Measurements from ENCODE around the gene SLC5A2.
A peak's percentile ranks its signal among the peaks of the same experiment; 100 is the strongest.
"Not testable (repeated sequence)": the region's sequence is repeated elsewhere in the genome, so short reads cannot be mapped to it uniquely, and the experiment has no call there.

Gene SLC5A2

DNA sequence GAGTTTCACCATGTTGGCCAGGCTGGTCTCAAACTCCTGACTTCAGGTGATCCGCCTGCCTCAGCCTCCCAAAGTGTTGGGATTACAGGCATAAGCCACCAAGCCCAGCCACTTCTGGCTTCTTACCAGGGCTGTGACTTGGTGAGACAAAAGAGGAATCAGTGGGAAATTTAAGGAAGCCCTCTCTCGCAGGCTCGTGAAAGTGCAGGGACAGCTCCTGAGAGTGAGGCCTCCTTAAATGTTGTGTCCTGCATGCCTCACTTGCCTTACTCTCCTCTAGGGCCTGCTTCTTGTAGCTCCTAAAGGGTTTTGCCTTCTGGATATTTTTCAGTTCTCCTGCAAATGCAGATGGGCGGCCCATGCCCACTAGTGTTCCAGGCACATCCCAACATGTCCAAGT is 50.0 kb downstream of the SLC5A2 start:
- Histone ChIP-seq H3K4me3 (ENCODE audit: extremely low read depth, insufficient read depth, low read length, poor library complexity, severe bottlenecking) (no peak overlapping the region), H3K4me1 (ENCODE audit: control insufficient read depth, insufficient read depth, low read length, poor library complexity, severe bottlenecking) (no peaks in the 10 kb centered on the region), H3K9me3 (ENCODE audit: control insufficient read depth, low read length) (no peaks in the 10 kb centered on the region), H3K36me3 (ENCODE audit: control insufficient read depth, insufficient read depth, low read length) (no peaks in the 10 kb centered on the region), H3K27ac (ENCODE audit: low read depth, low read length, severe bottlenecking) (no peak overlapping the region)
- WGBS, 2 experiments (ENCODE audit: insufficient coverage in 2 of 2): 68 to 79% methylated on average over 3 of the region's 4 CpGs

DNA sequence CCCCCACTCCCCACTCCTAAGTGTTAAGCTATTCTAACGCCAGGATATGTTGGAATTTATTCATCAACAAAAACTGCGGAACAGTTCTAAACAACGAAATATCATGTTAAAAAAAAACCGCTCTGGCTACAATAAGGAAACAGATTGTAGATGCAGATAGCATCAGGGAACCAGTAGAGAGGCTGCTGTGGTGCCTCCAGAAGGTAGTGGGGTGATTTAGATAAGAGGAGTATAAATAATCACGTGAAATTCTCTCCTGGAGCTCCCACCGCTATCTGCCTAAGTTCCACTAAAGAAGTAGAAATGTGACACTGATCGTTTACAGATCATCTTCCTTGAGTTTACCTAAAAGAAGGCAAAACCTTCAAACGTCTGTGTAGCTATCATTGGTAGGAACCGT is 52.8 kb downstream of the SLC5A2 start:
- no peaks in the 10 kb centered on the region for H3K9me3 ChIP-seq (ENCODE audit: control insufficient read depth, low read length)
- no peaks in the 10 kb centered on the region for H3K36me3 ChIP-seq (ENCODE audit: control insufficient read depth, insufficient read depth, low read length)
- no peak overlapping the region for H3K4me3 ChIP-seq (ENCODE audit: extremely low read depth, insufficient read depth, low read length, poor library complexity, severe bottlenecking)
- no peak overlapping the region for H3K27ac ChIP-seq (ENCODE audit: low read depth, low read length, severe bottlenecking)
- 65 to 79% methylated on average over 5 to 8 of the region's 9 CpGs for WGBS, 2 experiments (ENCODE audit: insufficient coverage in 2 of 2)
- no peaks in the 10 kb centered on the region for H3K4me1 ChIP-seq (ENCODE audit: control insufficient read depth, insufficient read depth, low read length, poor library complexity, severe bottlenecking)

DNA sequence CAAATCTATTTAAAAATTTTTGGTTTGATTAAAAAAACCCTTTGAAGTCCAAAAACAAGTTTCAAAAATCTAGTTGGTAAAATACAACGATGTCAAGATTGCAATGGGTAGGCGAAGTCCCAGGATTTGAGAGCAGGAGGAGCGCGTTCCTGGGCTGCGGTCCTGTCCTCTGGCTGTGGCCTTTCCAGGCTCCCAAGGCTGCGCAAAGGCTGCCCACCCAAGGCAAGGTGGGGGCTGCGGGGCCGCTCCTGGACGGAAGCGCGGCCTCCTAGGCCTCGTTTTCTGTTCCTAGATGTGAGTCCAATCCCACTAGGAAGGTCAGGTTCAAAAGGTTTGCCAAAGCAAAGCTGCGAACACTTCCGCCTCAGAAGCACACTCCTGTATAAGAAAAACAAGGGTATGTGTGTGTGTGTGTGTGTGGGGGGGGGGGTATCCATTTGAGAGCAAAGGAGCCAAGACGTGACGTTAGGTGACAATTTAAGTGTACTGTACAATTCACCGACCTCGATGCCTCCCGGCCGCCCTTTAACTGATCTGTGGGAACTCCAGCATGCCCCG is 54.0 kb downstream of the SLC5A2 start:
- Histone ChIP-seq H3K4me1 (ENCODE audit: control insufficient read depth, insufficient read depth, low read length, poor library complexity, severe bottlenecking) (no peaks in the 10 kb centered on the region), H3K27ac (ENCODE audit: low read depth, low read length, severe bottlenecking) (no peak overlapping the region), H3K9me3 (ENCODE audit: control insufficient read depth, low read length) (no peaks in the 10 kb centered on the region), H3K36me3 (ENCODE audit: control insufficient read depth, insufficient read depth, low read length) (no peaks in the 10 kb centered on the region), H3K4me3 (ENCODE audit: extremely low read depth, insufficient read depth, low read length, poor library complexity, severe bottlenecking) (no peak overlapping the region)
- WGBS, 2 experiments (ENCODE audit: insufficient coverage in 2 of 2): 85 to 87% methylated on average over 19 of the region's 21 CpGs

DNA sequence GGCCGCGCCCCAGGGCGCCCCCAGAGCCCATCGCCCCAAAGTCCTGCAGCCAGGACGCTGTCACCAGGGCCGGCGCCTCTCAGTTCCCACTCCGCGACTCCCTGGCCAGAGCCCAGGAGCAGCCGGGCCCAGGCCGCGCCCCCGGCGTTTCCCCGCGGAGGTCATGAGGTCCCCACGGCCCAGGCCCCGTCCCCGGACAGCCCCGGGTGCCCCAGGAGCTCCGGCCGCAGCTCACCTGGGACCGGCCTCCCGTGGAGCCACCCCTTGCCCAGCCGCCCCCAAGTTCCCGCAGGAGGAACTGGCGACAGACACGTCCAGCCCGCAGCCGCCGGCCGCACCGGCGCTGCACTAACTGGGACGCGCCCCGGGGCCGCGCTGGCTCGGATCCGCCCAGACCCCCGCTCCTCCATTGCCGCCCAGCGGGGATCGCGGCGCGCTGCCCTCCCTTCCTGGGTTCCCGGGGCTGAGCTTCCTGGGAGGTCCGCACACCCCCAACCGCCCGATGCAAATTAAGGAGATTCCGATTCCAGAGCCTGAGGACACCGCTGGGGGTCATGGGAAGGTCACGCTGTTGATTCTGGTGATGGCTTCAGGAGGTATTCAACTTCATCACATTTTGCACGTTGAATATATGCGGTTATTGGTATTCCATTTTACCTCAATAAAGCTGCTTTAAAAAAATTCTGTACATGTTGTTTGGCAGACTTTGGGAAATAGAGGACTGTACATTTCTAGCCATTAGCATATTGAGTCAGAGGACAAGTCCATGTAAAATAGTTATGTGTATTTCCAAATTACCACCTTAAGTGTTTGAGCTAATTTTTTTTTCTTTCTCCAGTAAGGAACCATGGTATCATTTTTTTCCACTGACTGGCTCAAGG is 54.7 kb downstream of the SLC5A2 start:
- Histone ChIP-seq H3K27ac (ENCODE audit: low read depth, low read length, severe bottlenecking) (no peak overlapping the region), H3K4me3 (ENCODE audit: extremely low read depth, insufficient read depth, low read length, poor library complexity, severe bottlenecking) (peak overlapping the region; percentile 31), H3K4me1 (ENCODE audit: control insufficient read depth, insufficient read depth, low read length, poor library complexity, severe bottlenecking) (no peaks in the 10 kb centered on the region), H3K9me3 (ENCODE audit: control insufficient read depth, low read length) (peaks cover 2% of the 10 kb centered on the region), H3K36me3 (ENCODE audit: control insufficient read depth, insufficient read depth, low read length) (no peaks in the 10 kb centered on the region)
- WGBS, 2 experiments (ENCODE audit: insufficient coverage in 2 of 2): 9 to 16% methylated on average over 35 to 42 of the region's 57 CpGs

DNA sequence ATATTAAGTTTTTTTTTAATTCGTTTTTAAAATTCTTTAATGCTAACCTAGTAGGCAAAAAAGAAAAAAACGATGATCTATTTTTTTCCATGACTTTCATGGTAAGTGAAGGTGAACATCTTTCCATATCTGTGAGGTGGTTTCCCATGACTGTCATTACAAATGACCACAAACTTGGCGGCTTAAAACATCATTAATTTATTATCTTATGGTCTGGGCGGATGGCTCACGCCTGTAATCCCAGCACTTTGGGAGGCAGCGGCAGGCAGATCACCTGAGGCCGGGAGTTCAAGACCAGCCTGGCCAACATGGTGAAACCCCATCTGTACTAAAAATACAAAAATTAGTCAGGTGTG is 55.3 kb downstream of the SLC5A2 start:
- H3K9me3 ChIP-seq (ENCODE audit: control insufficient read depth, low read length); H3K4me1 ChIP-seq (ENCODE audit: control insufficient read depth, insufficient read depth, low read length, poor library complexity, severe bottlenecking); H3K36me3 ChIP-seq (ENCODE audit: control insufficient read depth, insufficient read depth, low read length); H3K4me3 ChIP-seq (ENCODE audit: extremely low read depth, insufficient read depth, low read length, poor library complexity, severe bottlenecking); H3K27ac ChIP-seq (ENCODE audit: low read depth, low read length, severe bottlenecking): not testable (repeated sequence)
- WGBS, 2 experiments (ENCODE audit: insufficient coverage in 2 of 2): 80% methylated on average over 2 of the region's 7 CpGs; no CpG with 5 or more reads in 1 of the 2 experiments

DNA sequence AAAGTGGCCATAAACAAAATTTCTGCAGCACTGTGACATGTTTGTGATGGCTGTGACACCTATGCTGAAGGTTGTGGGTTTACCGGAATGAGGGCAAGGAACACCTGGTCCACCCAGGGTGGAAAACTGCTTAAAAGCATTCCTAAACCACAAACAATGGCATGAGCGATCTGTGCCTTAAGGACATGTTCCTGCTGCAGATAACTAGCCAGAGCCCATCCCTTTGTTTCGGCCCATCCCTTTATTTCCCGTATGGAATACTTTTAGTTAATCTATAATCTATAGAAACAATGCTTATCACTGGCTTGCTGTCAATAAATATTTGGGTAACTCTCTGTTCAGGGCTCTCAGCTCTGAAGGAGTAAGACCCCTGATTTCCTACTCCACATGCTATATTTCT is 56.8 kb downstream of the SLC5A2 start:
- H3K4me1 ChIP-seq (ENCODE audit: control insufficient read depth, insufficient read depth, low read length, poor library complexity, severe bottlenecking); H3K36me3 ChIP-seq (ENCODE audit: control insufficient read depth, insufficient read depth, low read length); H3K4me3 ChIP-seq (ENCODE audit: extremely low read depth, insufficient read depth, low read length, poor library complexity, severe bottlenecking); H3K27ac ChIP-seq (ENCODE audit: low read depth, low read length, severe bottlenecking); H3K9me3 ChIP-seq (ENCODE audit: control insufficient read depth, low read length): not testable (repeated sequence)
- 80 to 100% methylated on average over 1 of the region's 4 CpGs for WGBS, 2 experiments (ENCODE audit: insufficient coverage in 2 of 2)

Measured in mesodermal cell (in vitro differentiated cells).